Uterus (tissue), 4 donors: ENCODE measurements around the gene DLGAP1. TPM values are rescaled to one million over a fixed set of nuclear protein-coding genes. Genes with fewer than 3 reads are reported as not detected.

Experiments used
- DNase-seq, 2 donors: peaks; one replicate each; pipeline ENCODE4 v3.0.0-alpha.2; 2019 to 2020
- H3K27ac ChIP-seq, 2 donors: fragments of 200-600 bp; sonication (generic); 1 replicate in 1 of 2; 2 replicates in 1 of 2; pipeline ENCODE4 v1.5.1; 2016 to 2018
- H3K27me3 ChIP-seq, 2 donors: fragments of 200-600 bp; sonication (generic); one replicate each; pipeline ENCODE4 v1.5.1; 2018 to 2019; ENCODE audit warnings: control low read depth in 1 of 2
- H3K36me3 ChIP-seq, 2 donors: fragments of 200-600 bp; sonication (generic); one replicate each; pipeline ENCODE4 v1.5.1; 2019; ENCODE audit warnings: control low read depth in 1 of 2
- H3K4me1 ChIP-seq, 2 donors: fragments of 200-600 bp; sonication (generic); one replicate each; pipeline ENCODE4 v1.5.1; 2018 to 2019; ENCODE audit warnings: control low read depth in 1 of 2
- H3K4me3 ChIP-seq, 2 donors: fragments of 200-600 bp; sonication (generic); 1 replicate in 1 of 2; 2 replicates in 1 of 2; pipeline ENCODE4 v1.5.1; 2018 to 2019; ENCODE audit warnings: mild to moderate bottlenecking in 1 of 2
- H3K9me3 ChIP-seq, 2 donors: fragments of 200-600 bp; sonication (generic); one replicate each; pipeline ENCODE4 v1.5.1; 2019; ENCODE audit warnings: control low read depth in 1 of 2
- POLR2A ChIP-seq, 2 donors: fragments of 450-650 bp; IDR thresholded peaks; one replicate each; pipeline ENCODE4 v1.6.1; 2016; ENCODE audit warnings: antibody characterized with exemption in 2 of 2, mild to moderate bottlenecking in 1 of 2, moderate library complexity in 1 of 2
- intact Hi-C: fragments of 100-400 bp; cut with DNase I; formaldehyde crosslinking; loops from one replicate; pipeline ENCODE4 v1.15.1; 2023; ENCODE audit warnings: low total_unique reads
- total RNA-seq, 4 donors: library from RNA; depleted of rRNA in 3 of 4; stranded (reverse); fragments of >200 nt in 3 of 4; gene quantifications; one replicate each; pipeline versions ENCODE4 v1.1.0 to v1.2.4, GENCODE V29; 2014 to 2023
- TF ChIP-seq, protein P1 (sequence below), 4 experiments: fragments of 200-600 bp in 2 of 4; fragments of 450-650 bp in 2 of 4; sonication (generic) in 2 of 4; IDR thresholded peaks; one replicate each; pipeline ENCODE4 v1.5.1; 2016 to 2019; ENCODE audit warnings: antibody characterized with exemption in 4 of 4, mild to moderate bottlenecking in 2 of 4, moderate library complexity in 1 of 4
- donor health status: DM: yes; HTN: yes; CAD: no.

Gene DLGAP1
- total RNA-seq, 4 donors from 2014 or later: 1.0 to 9.6 (median 3.3) TPM

DNA sequence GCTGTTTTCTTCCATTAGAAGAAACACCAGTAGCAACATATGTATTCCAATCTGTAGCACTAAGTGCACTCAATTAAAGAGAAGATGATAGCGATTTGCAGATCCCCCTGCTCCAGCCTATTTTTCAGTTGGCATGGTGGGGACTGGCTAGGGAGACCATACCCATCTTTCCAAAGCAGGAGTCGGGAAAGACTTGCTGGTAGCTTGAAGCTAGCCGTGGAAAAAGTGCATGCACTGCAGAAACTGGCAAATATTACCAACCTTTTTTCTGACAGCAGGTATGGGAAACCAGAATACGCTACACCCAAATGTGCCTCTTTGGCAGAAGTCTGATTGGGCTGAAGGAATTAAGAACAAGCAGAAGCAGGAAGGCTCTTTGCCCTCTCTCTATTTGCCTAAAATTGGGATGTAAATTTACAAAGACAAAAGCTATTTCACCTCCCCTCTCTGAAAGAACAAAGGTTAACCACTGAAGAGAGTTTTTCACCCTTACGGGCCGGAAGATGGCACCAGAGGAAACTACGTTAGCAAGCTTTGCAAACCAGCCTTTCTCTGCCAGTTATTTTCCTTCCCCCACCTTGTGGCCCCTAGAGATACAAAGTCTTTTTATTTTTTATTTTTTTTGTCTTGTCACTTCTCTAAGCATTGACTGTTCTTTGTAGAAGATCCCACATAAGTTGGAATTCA, 273.1 kb downstream of the DLGAP1 start:
- Histone ChIP-seq H3K36me3 (no peaks in the 10 kb centered on the region), H3K4me3 (no peak overlapping the region), H3K9me3 (no peaks in the 10 kb centered on the region), H3K27ac (no peak overlapping the region), H3K27me3 (no peaks in the 10 kb centered on the region), H3K4me1 (no peaks in the 10 kb centered on the region)
- no peak for DNase-seq
- intact Hi-C loops: no loop called here
- TF ChIP-seq, protein P1, sequence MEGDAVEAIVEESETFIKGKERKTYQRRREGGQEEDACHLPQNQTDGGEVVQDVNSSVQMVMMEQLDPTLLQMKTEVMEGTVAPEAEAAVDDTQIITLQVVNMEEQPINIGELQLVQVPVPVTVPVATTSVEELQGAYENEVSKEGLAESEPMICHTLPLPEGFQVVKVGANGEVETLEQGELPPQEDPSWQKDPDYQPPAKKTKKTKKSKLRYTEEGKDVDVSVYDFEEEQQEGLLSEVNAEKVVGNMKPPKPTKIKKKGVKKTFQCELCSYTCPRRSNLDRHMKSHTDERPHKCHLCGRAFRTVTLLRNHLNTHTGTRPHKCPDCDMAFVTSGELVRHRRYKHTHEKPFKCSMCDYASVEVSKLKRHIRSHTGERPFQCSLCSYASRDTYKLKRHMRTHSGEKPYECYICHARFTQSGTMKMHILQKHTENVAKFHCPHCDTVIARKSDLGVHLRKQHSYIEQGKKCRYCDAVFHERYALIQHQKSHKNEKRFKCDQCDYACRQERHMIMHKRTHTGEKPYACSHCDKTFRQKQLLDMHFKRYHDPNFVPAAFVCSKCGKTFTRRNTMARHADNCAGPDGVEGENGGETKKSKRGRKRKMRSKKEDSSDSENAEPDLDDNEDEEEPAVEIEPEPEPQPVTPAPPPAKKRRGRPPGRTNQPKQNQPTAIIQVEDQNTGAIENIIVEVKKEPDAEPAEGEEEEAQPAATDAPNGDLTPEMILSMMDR (IDR thresholded peaks at IDR 0.05): no peak
- no peak for TF ChIP-seq POLR2A (IDR thresholded peaks at IDR 0.05)

DNA sequence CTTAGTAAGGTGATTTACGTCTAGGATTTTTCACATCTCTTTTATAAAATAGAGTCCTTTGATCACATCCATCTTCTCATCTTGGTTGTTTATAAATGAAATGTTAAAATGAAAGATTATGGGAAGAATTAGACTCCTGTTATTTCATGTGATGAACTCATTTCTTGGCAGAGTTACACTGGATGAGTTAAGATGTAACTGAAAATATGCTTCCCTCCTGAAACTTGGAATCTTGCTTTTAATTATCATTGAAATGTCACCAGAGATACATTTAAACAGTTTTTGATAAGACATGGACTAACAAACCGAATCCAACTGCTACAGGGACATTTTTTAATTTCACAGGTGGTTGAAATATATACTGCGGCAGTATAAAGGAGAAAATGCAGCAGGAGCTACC, 274.0 kb downstream of the DLGAP1 start:
- Histone ChIP-seq H3K27ac (no peak overlapping the region), H3K9me3 (no peaks in the 10 kb centered on the region), H3K4me3 (no peak overlapping the region), H3K36me3 (no peaks in the 10 kb centered on the region), H3K27me3 (no peaks in the 10 kb centered on the region), H3K4me1 (no peaks in the 10 kb centered on the region)
- DNase-seq: no peak
- intact Hi-C loops: no loop called here
- TF ChIP-seq, protein P1 (IDR thresholded peaks at IDR 0.05): no peak

DNA sequence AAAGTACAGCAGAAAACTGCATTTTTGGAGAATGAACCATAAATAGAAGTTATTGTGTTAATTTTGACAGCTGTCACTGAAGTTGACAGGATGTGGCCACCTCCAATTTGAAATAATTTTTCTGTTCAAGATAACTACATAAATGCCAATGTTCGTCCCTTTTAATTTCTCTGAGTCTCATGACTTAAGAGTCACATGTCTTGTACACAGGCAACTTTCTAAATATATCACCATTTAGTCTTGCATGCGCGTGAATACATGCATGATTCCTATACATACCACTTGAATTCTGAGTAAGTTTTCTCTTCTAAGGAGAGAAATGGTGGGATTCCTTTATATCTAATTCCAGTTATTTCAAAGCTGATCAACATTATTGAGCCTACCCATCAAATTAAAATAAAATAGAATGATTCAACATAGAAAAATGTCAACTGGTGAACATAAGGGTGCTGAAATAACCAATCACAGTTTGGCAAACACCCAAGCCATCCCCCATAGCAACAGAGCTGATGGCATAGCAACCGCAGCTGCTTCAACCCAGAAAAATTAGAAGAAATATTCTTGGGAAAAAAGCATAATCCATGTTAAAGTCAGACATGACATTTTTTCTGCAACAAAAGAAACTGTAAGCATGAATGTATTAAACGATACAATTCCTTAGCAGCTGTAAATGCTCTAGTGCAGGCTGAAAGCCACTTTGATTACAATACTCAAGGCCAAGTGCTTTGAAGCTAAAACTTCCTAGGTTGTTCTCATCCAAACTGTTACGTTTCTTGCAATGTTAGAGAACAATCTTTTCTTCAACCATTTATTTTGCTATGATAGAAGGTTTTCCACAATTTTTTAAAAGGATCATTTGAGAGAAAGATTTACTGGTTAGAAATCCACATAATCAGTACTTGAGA, 282.7 kb downstream of the DLGAP1 start:
- Histone ChIP-seq H3K4me3 (no peak overlapping the region), H3K9me3 (no peaks in the 10 kb centered on the region), H3K27me3 (no peaks in the 10 kb centered on the region), H3K4me1 (no peaks in the 10 kb centered on the region), H3K36me3 (no peaks in the 10 kb centered on the region), H3K27ac (no peak overlapping the region)
- intact Hi-C loops: no loop called here
- no peak for DNase-seq
- TF ChIP-seq, protein P1 (IDR thresholded peaks at IDR 0.05): no peak
- no peak for TF ChIP-seq POLR2A (IDR thresholded peaks at IDR 0.05)

DNA sequence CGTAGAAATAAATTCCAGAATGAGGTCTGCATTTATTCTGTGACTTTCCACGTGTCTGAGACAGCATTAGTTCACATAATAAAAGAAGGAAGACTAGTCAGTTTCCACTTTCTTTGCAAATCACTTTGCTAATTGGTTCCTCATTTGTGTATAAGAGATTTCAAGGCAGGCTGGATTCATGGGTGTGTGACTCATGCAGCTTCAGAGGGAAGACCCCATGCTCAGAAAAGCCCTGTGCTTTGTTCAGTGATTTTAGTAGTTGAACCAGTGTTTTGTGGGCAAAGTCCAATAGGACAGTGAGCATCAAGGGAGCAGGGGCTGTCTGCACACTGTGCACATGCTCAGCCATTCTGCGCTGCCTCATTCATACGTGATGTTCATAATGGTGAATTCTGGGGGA, 297.8 kb downstream of the DLGAP1 start:
- TF ChIP-seq, protein P1 (IDR thresholded peaks at IDR 0.05): no peak
- no peak for TF ChIP-seq POLR2A (IDR thresholded peaks at IDR 0.05)
- no peaks in the 10 kb centered on the region for H3K9me3 ChIP-seq
- no peaks in the 10 kb centered on the region for H3K36me3 ChIP-seq
- no peaks in the 10 kb centered on the region for H3K27me3 ChIP-seq
- no peak overlapping the region for H3K4me3 ChIP-seq
- intact Hi-C loops: no loop called here
- H3K27ac ChIP-seq: no peak overlapping the region
- H3K4me1 ChIP-seq: no peaks in the 10 kb centered on the region
- DNase-seq: no peak

DNA sequence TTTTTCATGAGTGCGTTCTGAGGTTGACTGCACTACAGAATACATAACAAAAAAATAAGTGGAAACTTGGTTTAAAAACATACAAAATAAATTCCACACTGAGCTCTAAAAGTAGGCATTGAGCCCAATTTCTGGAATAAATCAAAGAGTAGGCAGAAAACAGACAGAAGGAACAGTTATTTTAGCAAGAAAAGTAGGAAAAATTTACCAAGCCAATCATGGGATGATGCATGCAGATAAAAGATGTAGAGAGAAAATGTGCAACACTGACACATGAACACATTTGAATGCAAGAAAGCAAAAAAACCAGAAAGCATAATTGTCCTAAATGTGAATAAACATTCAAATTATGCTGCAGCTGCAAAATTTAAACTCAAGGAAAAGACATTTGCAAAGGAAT, 308.3 kb downstream of the DLGAP1 start:
- H3K27me3 ChIP-seq: peaks cover 0 to 4% of the 10 kb centered on the region in 2 donors
- no peak for TF ChIP-seq POLR2A (IDR thresholded peaks at IDR 0.05)
- TF ChIP-seq, protein P1 (IDR thresholded peaks at IDR 0.05): no peak
- no peaks in the 10 kb centered on the region for H3K36me3 ChIP-seq
- H3K27ac ChIP-seq: no peak overlapping the region
- no peaks in the 10 kb centered on the region for H3K9me3 ChIP-seq
- intact Hi-C loops: no loop called here
- H3K4me3 ChIP-seq: no peak overlapping the region
- DNase-seq: no peak
- no peaks in the 10 kb centered on the region for H3K4me1 ChIP-seq
